Measurements from ENCODE around the gene NABP1. TPM values are rescaled to one million over a fixed set of nuclear protein-coding genes. Genes with fewer than 3 reads are reported as not detected.
A peak's percentile ranks its signal among the peaks of the same experiment; 100 is the strongest.

Gene NABP1
- total and polyA plus RNA-seq, 12 donors = 1.2 to 15.3 (median 3.8) TPM

- Histone ChIP-seq H3K27ac (peak overlapping the region in 1 of 10 donors; percentile 27), H3K4me1 (peaks cover 0 to 41% (median 10%) of the 10 kb centered on the region in 9 donors), H3K4me3 (no peak overlapping the region), H3K27me3 (peaks cover 0 to 5% (median 0%) of the 10 kb centered on the region in 7 donors), H3K9me3 (no peaks in the 10 kb centered on the region), H3K36me3 (peaks cover 0 to 40% (median 0%) of the 10 kb centered on the region in 9 donors)
- 64 to 65% methylated on average over 3 of the region's 3 CpGs for whole genome bisulfite sequencing, 2 donors
- ATAC-seq (no peak), DNase-seq (no peak)
- no peak for TF ChIP-seq CTCF (IDR thresholded peaks at IDR 0.05)
- intact Hi-C loops (cut with DNase I) = loop anchor here in 7 of 10 donors (2.0 to 10.0 kb wide), 6 partner anchors 122 to 136 kb away; no protein-coding TSS in a partner anchor
Measured at GRCh38 chr2:191690327-191690726, 12.4 kb downstream of the NABP1 start.

DNA sequence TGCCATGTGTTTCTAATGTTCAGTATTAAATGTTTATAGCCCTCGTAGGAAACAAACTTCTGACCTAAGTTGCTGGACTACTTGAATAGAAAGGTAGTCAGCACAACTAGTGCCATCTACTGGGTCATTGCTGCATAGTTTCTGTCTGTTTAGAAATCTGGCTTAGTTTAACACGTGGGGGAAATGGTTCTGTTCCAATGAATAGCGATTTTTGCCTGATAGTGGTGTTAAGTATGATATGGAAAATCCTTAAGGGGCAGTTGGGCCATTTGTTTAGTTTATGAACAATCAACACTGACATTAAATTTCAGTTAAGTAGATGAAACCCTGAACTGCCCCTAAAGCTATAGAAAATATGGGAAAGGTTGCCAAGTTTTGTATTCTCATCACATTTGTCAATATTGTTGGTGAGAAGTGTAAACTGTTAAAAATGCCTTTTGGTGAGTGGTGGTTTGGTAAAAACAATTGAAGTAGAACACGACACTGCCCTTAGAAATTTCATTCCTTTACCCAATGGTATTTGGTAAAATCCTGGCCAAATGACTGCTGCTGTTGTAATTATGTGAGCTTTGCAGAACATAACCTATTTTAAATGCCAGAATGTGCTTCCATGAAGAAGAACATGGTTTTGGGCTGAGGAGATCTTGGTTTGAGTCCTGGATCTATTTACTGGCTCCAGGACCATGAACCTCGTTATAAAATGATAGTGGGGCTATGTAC, 13.2 kb downstream of the NABP1 start:
- TF ChIP-seq CTCF (IDR thresholded peaks at IDR 0.05) = peak; percentile 45 to 85 (median 74)
- Histone ChIP-seq H3K27me3 (peaks cover 0 to 5% (median 0%) of the 10 kb centered on the region in 7 donors), H3K9me3 (no peaks in the 10 kb centered on the region), H3K27ac (no peak overlapping the region), H3K4me1 (peaks cover 0 to 45% (median 11%) of the 10 kb centered on the region in 9 donors), H3K36me3 (peaks cover 0 to 39% (median 0%) of the 10 kb centered on the region in 9 donors), H3K4me3 (no peak overlapping the region)
- ATAC-seq (peak in 7 of 8 donors; percentile 62 to 88 (median 75)), DNase-seq (peak in 1 of 2 donors; percentile 62)
- intact Hi-C loops (cut with DNase I) = loop anchor here (1.0 to 10.0 kb wide), 8 partner anchors 122 to 136 kb away; no protein-coding TSS in a partner anchor
- 17 to 19% methylated on average over 5 of the region's 5 CpGs for WGBS, 2 donors

GRCh38 chr2:191691898-191692297, 14.0 kb downstream of the NABP1 start:
- H3K4me1 ChIP-seq = peaks cover 0 to 44% (median 11%) of the 10 kb centered on the region in 9 donors
- ATAC-seq (no peak), DNase-seq (no peak)
- no peaks in the 10 kb centered on the region for H3K9me3 ChIP-seq
- WGBS, 2 donors = 78 to 79% methylated on average over 4 of the region's 4 CpGs
- peaks cover 0 to 5% (median 0%) of the 10 kb centered on the region in 7 donors for H3K27me3 ChIP-seq
- H3K27ac ChIP-seq = no peak overlapping the region
- H3K36me3 ChIP-seq = peaks cover 0 to 36% (median 0%) of the 10 kb centered on the region in 9 donors
- TF ChIP-seq CTCF (IDR thresholded peaks at IDR 0.05) = no peak
- intact Hi-C loops (cut with DNase I) = loop anchor here (1.0 to 10.0 kb wide), 8 partner anchors 123 to 137 kb away; no protein-coding TSS in a partner anchor
- no peak overlapping the region for H3K4me3 ChIP-seq

- Histone ChIP-seq H3K4me1 (peaks cover 0 to 44% (median 11%) of the 10 kb centered on the region in 9 donors), H3K27ac (no peak overlapping the region), H3K36me3 (peaks cover 0 to 29% (median 0%) of the 10 kb centered on the region in 9 donors), H3K4me3 (no peak overlapping the region), H3K9me3 (no peaks in the 10 kb centered on the region), H3K27me3 (peaks cover 0 to 5% (median 0%) of the 10 kb centered on the region in 7 donors)
- DNase-seq (no peak), ATAC-seq (no peak)
- TF ChIP-seq CTCF (IDR thresholded peaks at IDR 0.05) = no peak
- 77% methylated on average over 6 of the region's 6 CpGs for WGBS, 2 donors
- intact Hi-C loops (cut with DNase I) = loop anchor here in 3 of 10 donors (5.0 to 10.0 kb wide), 3 partner anchors 125 to 138 kb away; no protein-coding TSS in a partner anchor
Measured at GRCh38 chr2:191692502-191693115, 14.7 kb downstream of the NABP1 start.

Data from heart right ventricle (tissue), 16 donors.